Right lobe of liver (tissue), 6 donors: Measurements from ENCODE around the gene RAPGEFL1. TPM values are rescaled to one million over a fixed set of nuclear protein-coding genes. Genes with fewer than 3 reads are reported as not detected.

Experiments
- ATAC-seq, 4 donors: fragments of 200-7000 bp; cut with Tn5 transposase; one replicate each; pipeline ENCODE4 v1.9.1; 2020; ENCODE audit warnings: mild to moderate bottlenecking in 4 of 4, moderate library complexity in 4 of 4
- DNase-seq, 3 donors: peaks; one replicate each; pipeline ENCODE4 v3.0.0-alpha.2; 2020
- H3K27ac ChIP-seq, 3 donors: fragments of 200-600 bp; one replicate each; pipeline ENCODE4 v1.8.0; 2022
- H3K27me3 ChIP-seq, 2 donors: fragments of 200-600 bp; one replicate each; pipeline ENCODE4 v1.8.0; 2022
- H3K36me3 ChIP-seq, 4 donors: fragments of 200-600 bp; sonication (generic) in 1 of 4; one replicate each; pipeline versions ENCODE4 v1.5.1 to v1.8.0; 2017 to 2022; ENCODE audit warnings: control low read depth in 1 of 4
- H3K4me1 ChIP-seq, 4 donors: fragments of 200-600 bp; sonication (generic) in 1 of 4; one replicate each; pipeline versions ENCODE4 v1.5.1 to v1.8.0; 2017 to 2022; ENCODE audit warnings: control low read depth in 1 of 4
- H3K4me3 ChIP-seq, 3 donors: fragments of 200-600 bp; one replicate each; pipeline ENCODE4 v1.8.0; 2022
- H3K9me3 ChIP-seq, 4 donors: fragments of 200-600 bp; sonication (generic) in 1 of 4; one replicate each; pipeline versions ENCODE4 v1.5.1 to v1.8.0; 2017 to 2022; ENCODE audit warnings: control low read depth in 1 of 4
- CTCF ChIP-seq, 4 donors: fragments of 200-600 bp in 3 of 4; fragments of 450-650 bp in 1 of 4; IDR thresholded peaks; one replicate each; pipeline versions ENCODE4 v1.5.1 to v1.8.0; 2016 to 2022; ENCODE audit warnings: antibody characterized with exemption in 4 of 4, mild to moderate bottlenecking in 2 of 4
- POLR2A ChIP-seq: fragments of 450-650 bp; IDR thresholded peaks from one replicate; pipeline ENCODE4 v1.6.1; 2017; ENCODE audit warnings: antibody characterized with exemption, mild to moderate bottlenecking
- WGBS: methylation state at CpG from one replicate; pipeline ENCODE4 v1.1.6; 2018; ENCODE audit warnings: low coverage, low lambda C conversion rate; ENCODE audit not compliant: insufficient coverage; ENCODE audit errors: missing lambda C conversion rate; 5-methylcytosine and 5-hydroxymethylcytosine counted together
- intact Hi-C, 2 donors: fragments of 100-400 bp; cut with DNase I; formaldehyde crosslinking; loops; one replicate each; pipeline versions ENCODE4 v1.11.2 to v1.14.1; 2022
- total RNA-seq, 6 experiments: library from RNA; depleted of rRNA in 2 of 6; stranded (reverse); fragments of >200 nt in 2 of 6; fragmentation: NEBNext Ultra II Directional in 3 of 6; extraction: Animal tissue kit (Norgen Biotek cat#: 25700) in 3 of 6; gene quantifications; one replicate each; pipeline versions ENCODE4 v1.1.0 to v1.2.4, GENCODE V29; 2016 to 2023
- donor health status: DM: no; HTN: yes; CAD: no.
- donor health status: DM: no; HTN: no; CAD: no.
- donor health status: DM: no; HTN: no; CAD: no.
- donor health status: DM: no; HTN: yes; CAD: no.
- donor health status: DM: no; HTN: yes; CAD: no.

RAPGEFL1 gene
- total RNA-seq, 6 experiments from 2014 or later: 1.4 to 16.5 (median 4.4) TPM

- H3K9me3 ChIP-seq: no peaks in the 10 kb centered on the region
- TF ChIP-seq CTCF (IDR thresholded peaks at IDR 0.05) (no peak), POLR2A (no peak)
- no peaks in the 10 kb centered on the region for H3K27me3 ChIP-seq
- H3K27ac ChIP-seq: no peak overlapping the region
- peaks cover 0 to 4% (median 0%) of the 10 kb centered on the region in 4 donors for H3K4me1 ChIP-seq
- H3K36me3 ChIP-seq: peaks cover 0 to 36% (median 15%) of the 10 kb centered on the region in 4 donors
- DNase-seq: no peak
- H3K4me3 ChIP-seq: no peak overlapping the region
- intact Hi-C loops: no loop called here
- no peak for ATAC-seq
- 73% methylated on average over 3 of the region's 3 CpGs for WGBS
Observed at GRCh38 chr17:40148527-40148926, 28.7 kb upstream of the RAPGEFL1 start.

- Histone ChIP-seq H3K27ac (no peak overlapping the region), H3K36me3 (peaks cover 0 to 53% (median 15%) of the 10 kb centered on the region in 4 donors), H3K9me3 (no peaks in the 10 kb centered on the region), H3K27me3 (no peaks in the 10 kb centered on the region), H3K4me1 (peaks cover 0 to 4% (median 0%) of the 10 kb centered on the region in 4 donors), H3K4me3 (no peak overlapping the region)
- ATAC-seq (no peak), DNase-seq (no peak)
- WGBS: 61% methylated on average over 3 of the region's 4 CpGs
- intact Hi-C loops: no loop called here
- TF ChIP-seq CTCF (IDR thresholded peaks at IDR 0.05) (no peak), POLR2A (no peak)
Observed at GRCh38 chr17:40150276-40150675, 27.0 kb upstream of the RAPGEFL1 start.

GRCh38 chr17:40151414-40151963, 25.8 kb upstream of the RAPGEFL1 start:
- intact Hi-C loops: no loop called here
- H3K27me3 ChIP-seq: no peaks in the 10 kb centered on the region
- TF ChIP-seq POLR2A: no peak
- no peak overlapping the region for H3K4me3 ChIP-seq
- H3K27ac ChIP-seq: no peak overlapping the region
- peaks cover 0 to 60% (median 15%) of the 10 kb centered on the region in 4 donors for H3K36me3 ChIP-seq
- peaks cover 0 to 13% (median 0%) of the 10 kb centered on the region in 4 donors for H3K4me1 ChIP-seq
- no peaks in the 10 kb centered on the region for H3K9me3 ChIP-seq
- WGBS: 26% methylated on average over 6 of the region's 7 CpGs
- ATAC-seq (peak in 2 of 4 donors; percentile 37 to 49), DNase-seq (no peak)

GRCh38 chr17:40153603-40154236, 23.6 kb upstream of the RAPGEFL1 start:
- WGBS: 93% methylated on average over 8 of the region's 14 CpGs

More at GRCh38 chr17:40153603-40154236, 23.6 kb upstream of the RAPGEFL1 start:
- TF ChIP-seq CTCF (IDR thresholded peaks at IDR 0.05): no peak
- TF ChIP-seq POLR2A: no peak
- ATAC-seq (no peak), DNase-seq (no peak)
- Histone ChIP-seq H3K4me3 (no peak overlapping the region), H3K9me3 (no peaks in the 10 kb centered on the region), H3K4me1 (peaks cover 0 to 19% (median 0%) of the 10 kb centered on the region in 4 donors), H3K36me3 (peaks cover 0 to 50% (median 8%) of the 10 kb centered on the region in 4 donors), H3K27ac (no peak overlapping the region), H3K27me3 (no peaks in the 10 kb centered on the region)
- intact Hi-C loops: no loop called here
